ENCODE data around the gene FDXR.

The FDXR gene

DNA sequence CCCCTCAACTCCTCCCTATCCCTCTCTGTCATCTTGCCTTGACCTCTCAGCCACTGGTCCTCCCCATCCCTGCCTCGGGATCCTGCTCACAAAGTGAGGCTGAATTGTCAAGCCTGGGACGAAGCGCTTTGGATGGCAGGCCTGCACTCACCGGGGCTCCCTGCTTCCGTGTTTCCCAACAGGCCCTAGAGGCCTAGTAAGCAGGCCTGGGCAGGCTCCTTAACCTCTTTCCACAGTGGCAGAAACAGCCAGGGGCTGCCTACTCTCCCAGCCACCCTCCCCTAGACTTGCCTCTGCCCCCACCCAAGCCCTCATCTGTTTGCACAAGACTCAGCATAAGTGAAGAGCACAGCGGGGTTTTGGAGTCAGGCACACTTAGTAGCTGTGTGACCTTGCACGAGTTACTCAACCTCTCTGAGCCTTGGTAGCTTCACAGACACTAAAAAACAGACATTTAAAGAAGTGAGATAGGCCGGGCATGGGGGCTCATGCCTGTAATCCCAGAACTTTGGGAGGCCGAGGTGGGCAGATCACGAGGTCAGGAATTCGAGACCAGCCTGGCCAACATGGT, 25.7 kb upstream of the FDXR start:
- DNase-seq (ENCODE audit: low spot score) = no peak

DNA sequence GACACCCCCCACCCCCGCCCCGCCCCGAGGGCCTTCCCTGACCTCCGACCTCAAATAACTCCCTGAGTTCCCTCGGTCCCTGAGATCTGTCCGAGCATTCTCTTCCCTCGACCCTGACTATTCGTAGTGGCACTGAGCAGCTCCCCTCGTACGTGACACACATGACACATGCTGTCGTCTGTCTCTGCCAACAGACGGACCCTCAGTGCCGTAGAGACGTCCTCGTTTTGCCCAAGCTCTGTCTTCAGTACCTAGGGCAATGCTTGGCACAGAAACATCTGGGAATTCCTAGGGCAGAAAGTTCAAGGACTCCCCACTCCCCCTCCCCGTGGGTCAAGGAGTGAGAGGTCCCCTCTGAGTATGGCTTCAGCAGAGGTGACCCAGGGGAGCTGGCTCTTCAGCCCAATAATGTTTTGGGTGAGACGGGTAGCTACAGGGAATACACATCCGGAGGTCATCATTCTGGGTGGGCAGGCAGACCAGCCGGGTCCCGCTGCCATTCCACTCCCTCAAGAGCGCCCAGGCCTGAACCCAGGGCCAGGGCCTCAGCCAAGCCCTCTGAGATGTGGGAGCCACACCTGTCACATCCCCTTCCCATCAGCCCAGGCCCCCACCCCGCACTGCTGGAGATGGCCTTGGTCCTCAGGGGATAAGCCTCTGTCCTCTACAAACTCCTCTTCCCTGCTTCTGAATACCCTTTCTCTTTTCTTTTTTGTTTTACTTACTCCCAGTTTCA, 21.3 kb upstream of the FDXR start:
- DNase-seq (ENCODE audit: low spot score) = no peak

DNA sequence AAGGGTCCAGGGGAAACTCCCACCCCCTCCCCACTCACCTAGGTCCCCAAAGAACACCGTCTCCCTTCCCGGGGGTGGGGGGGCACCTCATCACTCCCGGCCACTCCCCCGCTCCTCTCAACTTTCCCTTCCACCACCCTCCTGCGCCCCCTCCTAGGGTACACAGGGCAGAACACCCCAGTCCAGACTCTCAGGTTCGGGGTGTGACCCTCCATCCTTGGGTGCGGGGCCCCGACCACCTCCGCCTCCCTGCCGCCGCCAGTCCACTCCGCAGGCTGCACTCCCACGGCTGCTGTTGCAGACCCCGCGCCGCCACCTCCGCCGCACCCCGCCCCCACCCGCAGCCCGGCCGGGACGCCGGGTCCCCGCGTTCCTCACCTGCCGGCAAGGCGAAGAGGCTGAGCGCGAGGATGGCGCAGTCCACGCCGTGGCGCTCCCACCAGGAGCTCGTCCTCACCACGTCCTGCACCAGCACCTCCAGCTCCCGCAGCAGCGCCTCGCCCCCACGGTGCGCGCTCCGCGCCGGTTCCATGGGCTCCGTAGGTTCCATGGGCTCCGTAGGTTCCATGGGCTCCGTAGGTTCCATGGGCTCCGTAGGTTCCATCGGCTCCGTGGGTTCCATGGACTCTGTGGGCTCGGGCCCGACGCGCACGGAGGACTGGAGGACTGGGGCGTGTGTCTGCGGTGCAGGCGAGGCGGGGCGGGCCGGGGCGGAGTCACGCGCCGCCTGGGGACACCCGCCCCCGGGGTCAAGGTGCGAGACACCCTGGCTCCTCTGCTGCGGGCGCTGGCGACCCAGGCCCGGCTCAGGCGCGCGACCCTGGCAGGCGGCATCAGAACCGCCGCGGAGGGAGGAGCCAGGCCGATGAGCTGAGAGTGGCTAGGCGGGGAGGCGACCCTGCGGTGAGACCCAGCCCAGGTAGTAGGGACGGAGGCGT, 20.4 kb upstream of the FDXR start, which contains the start of gene FADS6:
FADS6 (minus strand) TSS at position 660 of the 938 bp plus-strand sequence; CDS start at position 622, 38 bp downstream.
- DNase-seq (ENCODE audit: low spot score) = no peak

DNA sequence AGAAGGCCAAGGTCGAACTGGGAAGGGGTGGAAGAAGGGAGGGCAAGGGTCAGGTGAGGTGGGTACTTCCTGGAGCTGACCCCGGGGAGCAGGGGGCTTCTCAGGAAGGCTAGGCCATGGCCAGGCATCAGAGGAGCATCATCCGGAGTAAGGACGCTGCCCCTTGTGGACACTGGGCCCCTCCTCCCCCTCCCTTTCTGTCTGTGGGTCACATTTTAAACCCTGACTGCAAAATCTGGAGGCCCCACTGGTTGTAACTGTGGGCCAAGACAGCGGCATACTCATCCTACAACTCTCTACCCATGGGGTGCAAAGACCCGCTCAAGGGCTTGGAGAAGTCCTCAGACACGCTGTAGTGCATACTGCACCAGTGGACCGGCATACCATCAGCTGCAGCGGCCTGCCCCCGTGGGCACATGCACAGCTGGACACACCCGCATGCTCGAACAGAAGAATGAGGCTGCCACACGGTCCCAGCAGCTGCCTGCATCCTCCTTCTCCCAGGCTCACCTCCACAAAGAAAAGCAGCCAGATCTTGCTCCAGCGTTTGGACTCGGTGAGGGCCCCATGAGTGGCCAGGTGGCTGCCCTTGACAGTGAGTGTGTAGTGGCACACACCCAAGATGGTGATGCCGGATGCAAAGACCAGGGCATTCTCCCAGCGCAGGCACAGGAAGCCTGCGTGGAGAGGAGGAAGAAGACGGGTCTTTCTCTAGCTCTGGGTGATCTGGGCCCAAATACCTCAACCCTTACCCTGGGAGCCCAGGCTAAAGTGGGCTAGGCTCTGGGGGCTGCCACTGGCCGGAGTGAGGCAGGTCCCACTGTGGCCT, 19.4 kb upstream of the FDXR start:
- DNase-seq (ENCODE audit: low spot score) = no peak

DNA sequence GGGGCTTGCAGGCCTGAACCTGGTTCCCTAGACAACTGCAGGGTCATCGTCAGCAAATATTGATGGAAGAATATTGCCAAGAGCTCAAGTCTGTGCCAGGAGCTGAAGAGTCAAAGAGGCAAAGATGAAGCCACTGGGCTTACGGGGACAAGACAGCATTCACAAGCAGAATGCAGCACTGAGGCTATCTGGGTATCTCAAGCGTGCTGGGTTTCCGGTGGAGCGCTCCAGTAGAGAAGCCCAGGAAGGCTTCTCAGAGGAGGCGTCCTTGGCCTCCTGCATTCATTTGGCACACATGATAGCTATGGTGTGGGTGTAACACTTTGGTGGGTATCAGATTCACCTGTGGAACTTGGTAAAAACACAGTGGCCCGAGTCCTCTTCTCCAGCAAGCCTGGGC, 17.8 kb upstream of the FDXR start:
- DNase-seq (ENCODE audit: low spot score) = no peak

DNA sequence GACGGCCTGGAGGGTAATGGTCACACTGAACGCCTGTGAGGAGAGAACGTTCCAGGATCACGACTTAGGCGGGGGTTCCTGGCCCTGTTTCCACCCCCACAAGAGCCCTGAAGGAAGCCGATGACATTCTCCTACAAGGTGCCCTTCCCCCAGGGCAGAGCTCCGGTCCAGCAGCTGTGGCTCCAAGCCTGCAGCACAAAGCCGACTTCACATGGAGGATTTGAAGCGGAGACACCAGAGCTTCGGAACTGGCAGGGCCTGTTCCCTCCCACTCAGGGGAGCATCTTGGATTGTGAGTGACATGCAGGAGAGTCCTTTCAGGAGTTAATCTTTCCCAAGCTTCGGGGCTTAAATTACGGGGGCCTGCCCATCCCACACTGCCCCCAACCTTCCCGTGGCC, 15.7 kb upstream of the FDXR start:
- DNase-seq (ENCODE audit: low spot score) = no peak

DNA sequence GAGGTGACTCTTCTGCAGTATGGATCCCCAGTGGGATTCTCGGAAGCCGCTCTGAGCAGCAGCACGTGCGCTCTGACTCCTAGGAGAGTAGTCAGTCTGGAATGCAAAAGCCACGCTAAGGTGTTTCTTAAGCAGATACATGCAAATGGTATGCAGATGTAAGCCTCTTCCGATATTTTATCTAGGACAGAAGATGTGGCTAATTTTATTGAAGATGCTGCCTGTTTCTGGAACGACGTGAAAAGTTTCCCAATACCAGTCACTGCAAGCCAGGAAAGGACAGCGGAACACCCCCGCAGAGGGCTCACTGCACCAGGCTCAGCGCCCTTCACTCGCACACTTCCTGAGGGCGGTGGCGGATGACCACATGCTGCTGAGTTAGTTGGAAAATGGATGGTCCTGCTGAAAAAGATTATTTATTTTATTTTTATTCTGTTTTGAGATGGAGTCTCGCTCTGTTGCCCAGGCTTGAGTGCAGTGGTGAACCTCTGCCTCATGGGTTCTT, 10.5 kb upstream of the FDXR start:
- no peak for DNase-seq (ENCODE audit: low spot score)

DNA sequence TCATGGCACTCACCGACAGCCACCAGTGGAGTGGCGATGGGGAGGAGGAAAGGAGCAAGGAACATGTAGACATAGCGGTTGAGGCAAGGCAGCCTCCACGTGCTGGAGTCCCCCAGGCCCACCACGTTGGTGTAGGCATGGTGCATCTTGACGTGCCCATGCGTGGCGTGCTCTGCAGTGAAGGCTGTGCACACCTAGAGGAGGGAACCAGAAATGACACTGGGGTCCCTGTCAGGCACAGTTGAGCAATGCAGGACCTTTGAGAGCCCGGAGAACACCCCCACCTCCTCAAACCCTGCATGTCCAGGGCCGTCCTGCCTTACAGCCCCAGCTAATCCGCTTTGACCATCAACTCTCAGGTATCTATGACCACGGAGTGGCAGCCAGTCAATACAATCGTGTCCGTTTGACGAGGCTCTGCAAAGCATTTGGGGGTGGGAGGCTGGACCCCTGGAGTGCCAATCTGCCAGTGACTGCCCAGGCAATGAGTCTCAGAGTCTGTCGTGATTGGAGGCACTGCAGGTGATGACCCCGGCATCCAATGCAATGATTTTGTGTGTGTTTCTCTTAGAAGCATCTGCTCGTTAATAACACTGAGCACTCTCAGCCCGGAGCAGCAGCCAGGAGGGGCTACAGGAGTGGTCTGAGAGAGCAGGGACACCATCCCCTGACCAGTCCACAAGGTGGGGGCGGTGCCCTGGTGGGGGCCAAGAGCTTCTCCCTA, 9.9 kb upstream of the FDXR start:
- DNase-seq (ENCODE audit: low spot score) = no peak

DNA sequence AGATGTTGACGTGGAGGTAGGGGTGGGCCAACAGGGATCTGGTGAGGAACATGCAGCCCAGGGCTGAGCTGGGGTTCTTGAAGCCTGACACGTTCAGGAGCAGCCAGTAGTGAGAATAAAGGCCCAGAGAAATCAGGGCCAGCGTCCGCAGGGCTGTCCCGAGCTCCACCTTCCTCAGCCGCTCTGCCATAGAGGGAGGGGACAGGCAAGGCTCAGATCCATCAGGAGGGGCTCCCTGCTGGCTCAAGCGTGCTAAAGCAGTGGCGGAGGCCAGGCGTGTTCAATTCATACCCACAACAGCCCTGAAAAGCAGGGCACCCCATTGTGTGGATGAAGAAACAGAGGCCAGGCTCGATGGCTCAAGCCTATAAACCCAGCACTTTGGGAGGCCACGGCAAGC, 8.3 kb upstream of the FDXR start:
- no peak for DNase-seq (ENCODE audit: low spot score)

DNA sequence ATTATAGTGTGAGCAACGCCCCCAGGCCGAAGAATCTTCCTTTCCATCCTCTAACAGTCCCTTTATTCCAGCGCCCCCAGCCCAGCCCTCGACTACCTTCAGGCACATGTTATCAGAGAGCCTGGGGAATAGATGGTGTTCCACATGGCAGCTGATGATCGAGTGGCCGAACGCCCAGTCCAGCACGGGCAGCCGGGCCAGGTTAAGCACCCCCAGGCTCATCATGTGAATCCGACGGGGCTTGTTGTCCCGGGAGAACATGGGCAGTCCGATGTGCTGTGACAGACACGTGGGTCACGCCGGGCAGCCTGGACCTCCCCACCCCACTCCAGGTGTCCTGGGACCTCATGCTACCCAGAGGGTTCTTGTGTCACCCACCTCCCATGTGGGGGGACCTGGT, 6.5 kb upstream of the FDXR start:
- DNase-seq (ENCODE audit: low spot score) = no peak

DNA sequence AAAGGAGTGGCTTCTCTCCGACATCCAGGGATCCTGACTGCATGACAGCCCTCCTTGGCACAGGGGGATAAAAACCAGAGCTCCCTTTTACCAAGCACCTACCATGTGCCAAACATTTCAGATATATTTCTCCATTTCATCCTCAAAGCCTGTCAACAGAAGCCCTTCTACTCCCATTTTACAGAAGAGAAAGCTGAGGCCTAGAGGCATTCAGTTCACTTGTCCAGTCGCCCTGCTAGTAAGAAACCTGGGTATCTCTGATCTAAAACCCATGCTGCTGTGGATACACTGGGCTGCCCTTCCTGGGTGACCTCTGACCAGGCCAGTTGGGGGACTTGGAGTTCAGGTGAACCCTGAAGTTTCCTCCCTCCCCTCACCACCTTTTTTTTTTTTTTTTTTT, 5.9 kb upstream of the FDXR start:
- DNase-seq (ENCODE audit: low spot score) = no peak

DNA sequence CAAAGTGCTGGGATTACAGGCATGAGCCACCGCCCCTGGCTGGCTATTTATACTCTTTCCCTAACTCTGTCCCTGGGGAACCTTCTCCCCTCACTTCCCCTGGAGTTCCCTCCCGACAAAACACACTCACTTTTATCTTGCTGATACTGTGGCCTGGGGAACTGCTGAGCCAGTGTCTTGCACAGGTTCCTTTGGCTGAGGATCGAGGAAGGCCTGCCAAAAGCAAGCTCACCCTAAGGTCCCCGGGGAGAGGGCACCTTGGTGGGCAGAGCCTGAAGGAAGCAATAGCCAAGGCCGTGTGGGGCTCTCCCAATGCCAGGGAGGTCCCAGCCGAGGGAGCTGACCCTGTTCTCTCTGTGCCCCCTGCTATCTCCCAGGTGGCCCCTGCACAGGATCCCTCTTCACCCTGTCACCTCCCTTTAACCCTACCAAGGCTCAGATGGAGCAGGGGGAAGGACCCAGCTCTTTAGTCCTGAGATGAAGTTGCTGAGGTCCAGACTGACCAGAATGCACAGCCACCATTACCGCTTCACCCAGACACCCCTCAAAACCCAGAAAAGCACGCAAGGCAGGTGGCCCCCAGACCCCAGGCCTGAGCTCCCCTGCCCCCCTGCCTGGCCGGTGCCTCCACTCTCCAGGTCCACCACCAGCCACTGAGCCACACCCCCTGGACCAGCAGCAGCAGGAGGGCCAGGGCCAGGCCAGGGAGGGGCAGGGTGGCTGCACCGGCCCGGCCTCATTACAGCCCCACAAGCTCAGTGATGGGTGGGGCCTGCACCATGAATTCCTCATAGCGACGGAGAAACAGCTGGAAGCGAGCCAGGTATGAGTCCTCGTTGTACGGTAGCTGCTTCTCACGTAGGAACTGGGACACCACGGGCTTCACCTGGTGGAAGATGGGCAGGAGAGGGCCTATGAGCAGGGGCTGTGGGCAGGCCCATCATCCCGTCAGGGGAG, 5.1 kb upstream of the FDXR start:
- DNase-seq (ENCODE audit: low spot score) = no peak

DNA sequence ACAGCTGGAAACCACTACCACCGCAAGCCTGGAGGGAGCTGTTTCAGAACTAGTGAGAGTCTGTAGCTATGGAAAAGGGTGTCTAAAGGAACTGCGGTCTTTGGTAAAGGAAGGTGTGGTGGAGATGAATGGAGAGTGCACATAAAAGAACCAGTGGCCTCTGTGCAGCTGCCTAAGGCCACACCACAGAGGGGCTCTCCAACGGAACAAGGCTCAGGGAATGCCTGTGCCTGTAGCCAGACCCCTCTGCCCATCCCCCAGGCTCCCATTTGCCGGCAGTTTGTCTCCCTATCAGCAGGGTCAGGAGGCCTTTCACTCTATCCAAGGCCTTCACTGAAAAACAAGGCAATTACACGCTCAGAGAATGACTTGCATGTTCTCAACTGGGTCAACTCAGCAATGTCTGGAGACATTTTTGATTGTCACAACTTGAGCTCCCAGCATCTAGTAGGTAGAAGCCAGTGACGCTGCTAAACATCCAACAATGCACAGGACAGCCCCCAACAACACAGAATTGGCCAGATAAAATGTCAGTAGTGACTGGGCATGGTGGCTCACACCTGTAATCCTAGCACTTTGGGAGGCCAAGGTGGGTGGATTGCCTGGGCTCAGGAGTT, 3.3 kb upstream of the FDXR start:
- no peak for DNase-seq (ENCODE audit: low spot score)

DNA sequence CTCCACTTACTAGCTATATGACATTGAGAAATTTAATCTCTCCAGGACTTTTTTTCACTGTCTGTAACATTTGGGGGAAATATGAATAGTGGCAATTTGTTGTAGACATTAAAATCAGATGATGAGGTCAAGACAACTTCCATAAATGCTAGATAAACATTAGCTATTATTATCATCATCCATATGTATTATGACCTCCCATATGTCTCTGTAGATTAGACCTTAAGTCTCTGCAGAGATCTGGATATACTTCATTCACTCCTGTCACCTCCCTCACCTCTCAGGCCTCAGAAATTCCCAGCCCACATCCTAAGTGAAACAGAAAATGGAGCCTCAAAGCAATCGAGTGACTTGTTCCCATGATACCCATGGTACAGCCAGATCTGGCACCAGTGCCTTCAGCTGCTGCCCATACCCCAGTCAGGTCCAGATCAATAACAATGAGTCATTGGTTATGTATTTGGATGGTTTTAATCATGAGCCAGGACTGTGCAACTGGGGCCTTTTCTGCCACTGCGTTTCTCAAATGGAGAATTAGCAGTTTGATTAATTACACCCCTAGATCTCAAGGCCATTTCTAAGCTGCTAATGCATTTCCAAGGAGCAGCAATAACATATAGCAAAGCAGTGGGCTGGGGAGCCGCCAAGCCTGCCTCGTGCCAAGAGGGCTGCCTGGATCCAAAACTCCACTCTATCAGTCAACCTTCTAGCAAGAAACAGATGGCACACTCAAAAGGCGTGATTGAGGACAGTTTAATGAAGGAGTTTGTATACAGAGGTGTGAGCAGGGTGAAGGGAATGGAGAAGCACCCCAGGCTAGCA, 2.6 kb upstream of the FDXR start:
- no peak for DNase-seq (ENCODE audit: low spot score)

DNA sequence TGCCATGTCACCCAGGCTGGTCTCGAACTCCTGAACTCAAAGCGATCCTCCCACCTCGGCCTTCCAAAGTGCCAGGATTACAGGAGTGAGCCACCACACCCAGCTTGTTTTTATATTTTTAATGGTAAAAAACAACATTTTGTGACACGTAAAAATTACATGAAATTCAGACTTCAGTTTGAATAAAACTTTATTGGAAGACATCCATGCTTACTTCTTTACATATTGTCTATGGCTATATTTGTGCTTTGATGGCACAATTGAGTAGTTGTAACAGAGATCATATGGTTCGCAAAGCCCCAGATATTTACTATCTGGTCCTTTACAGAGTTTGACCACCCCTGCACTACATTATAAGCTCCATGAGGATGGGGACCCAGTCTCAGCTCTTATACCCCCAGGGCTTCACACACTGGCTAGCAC, 1.8 kb upstream of the FDXR start:
- DNase-seq (ENCODE audit: low spot score) = no peak

DNA sequence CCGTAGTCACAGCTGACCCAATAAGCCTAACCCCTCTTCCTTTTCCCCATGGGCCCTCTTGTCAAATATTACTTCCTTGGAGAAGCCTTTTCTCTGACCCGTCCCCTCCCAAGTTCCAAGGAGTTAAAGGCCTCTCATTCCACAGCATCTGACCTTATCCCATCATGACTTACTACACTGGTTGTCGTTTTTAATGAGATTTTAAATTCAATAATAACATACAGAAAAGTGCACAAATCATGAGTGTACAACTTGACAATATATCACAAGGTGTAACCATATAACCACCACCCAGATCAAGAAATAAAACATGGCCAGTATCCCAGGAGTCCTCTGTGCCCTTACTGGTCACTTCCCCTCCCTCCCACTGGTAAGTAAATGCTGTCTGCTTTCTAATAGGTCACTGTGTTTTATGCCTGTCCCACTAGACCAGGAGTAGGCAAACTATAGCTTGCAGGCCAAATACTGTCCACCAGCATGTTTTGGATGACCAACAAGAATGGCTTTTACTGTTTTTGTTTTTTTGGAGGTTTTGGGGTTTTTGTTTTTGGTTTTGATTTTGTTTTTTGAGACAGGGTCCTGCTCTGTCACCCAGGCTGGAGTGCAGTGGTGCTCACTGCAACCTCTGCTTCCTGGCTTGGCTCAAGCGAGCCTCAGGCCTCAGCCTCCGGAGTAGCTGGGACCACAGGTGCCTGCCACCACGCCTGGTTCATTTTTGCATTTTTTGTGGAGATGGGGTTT, 1.2 kb upstream of the FDXR start:
- DNase-seq (ENCODE audit: low spot score) = peak; percentile 33

DNA sequence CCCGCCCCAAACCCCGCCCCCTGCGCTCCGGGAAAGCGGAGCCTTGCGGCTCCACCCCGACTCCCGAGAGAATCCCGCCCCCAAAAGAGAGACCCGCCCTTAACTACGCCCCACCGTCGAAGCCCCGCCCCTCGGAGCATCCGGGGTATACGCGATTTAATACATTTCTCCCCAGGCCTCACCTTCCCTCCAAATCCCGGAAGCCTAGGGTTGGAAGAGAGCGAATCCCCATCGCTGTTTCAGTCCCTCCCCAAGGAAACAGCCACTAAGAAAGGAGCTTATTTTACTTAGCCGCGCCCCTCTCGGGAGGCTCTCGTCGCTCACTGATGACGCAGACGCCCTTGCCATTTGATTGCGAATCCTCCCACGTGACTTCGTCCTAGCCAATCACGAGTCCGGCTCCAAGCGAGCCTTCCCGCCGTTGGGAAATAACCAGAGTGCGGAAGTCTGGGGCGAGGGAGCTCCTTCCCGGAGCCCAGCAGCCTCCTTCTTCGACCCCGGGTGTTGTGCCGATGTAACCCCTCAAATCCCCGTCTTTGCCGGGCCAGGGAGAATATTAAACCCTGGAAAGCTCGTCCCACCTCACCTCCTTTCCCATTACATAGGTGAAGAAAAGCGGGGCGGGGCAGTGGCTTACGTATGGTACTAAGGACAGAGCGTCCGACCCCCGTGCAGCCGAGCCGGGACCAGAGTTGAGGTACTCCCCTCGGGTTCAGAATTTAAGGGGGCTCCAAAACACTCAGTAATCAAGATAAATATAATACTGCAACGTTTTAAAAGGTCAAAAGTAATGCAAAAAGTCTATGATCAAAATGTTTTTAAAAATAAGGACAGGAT, 461 bp upstream of the FDXR start:
- DNase-seq (ENCODE audit: low spot score) = peak; percentile 100

Data from COLO829 (cell line).